Mesodermal cell (in vitro differentiated cells): ENCODE measurements around the gene CWF19L1.

Experiments
- H3K27ac ChIP-seq: 2 replicates; pipeline ENCODE4 v1.7.0; 2013; ENCODE audit warnings: mild to moderate bottlenecking, low read depth, low read length, moderate library complexity; ENCODE audit not compliant: severe bottlenecking
- H3K36me3 ChIP-seq: 2 replicates; pipeline ENCODE4 v1.7.1; 2013; ENCODE audit warnings: mild to moderate bottlenecking, low read length, moderate library complexity; ENCODE audit not compliant: control insufficient read depth, insufficient read depth
- H3K4me1 ChIP-seq: one replicate; pipeline ENCODE4 v1.7.1; 2013; ENCODE audit warnings: mild to moderate bottlenecking, low read length; ENCODE audit not compliant: insufficient read depth, control insufficient read depth, poor library complexity, severe bottlenecking
- H3K4me3 ChIP-seq: 2 replicates; pipeline ENCODE4 v1.7.0; 2013; ENCODE audit warnings: low read length, control low read depth, mild to moderate bottlenecking; ENCODE audit not compliant: insufficient read depth, poor library complexity, severe bottlenecking; ENCODE audit errors: extremely low read depth
- H3K9me3 ChIP-seq: 2 replicates; pipeline ENCODE4 v1.7.1; 2013; ENCODE audit warnings: mild to moderate bottlenecking, low read length, moderate library complexity; ENCODE audit not compliant: control insufficient read depth
- WGBS, 2 experiments: methylation state at CpG; one replicate each; pipeline ENCODE4 v1.1.5; 2013; ENCODE audit warnings: missing lambda C conversion rate in 2 of 2; ENCODE audit not compliant: insufficient coverage in 2 of 2; 5-methylcytosine and 5-hydroxymethylcytosine counted together

The CWF19L1 gene

GRCh38 chr10:100182908-100183307 is 84.5 kb downstream of the CWF19L1 start:
- H3K4me1 ChIP-seq, result no peaks in the 10 kb centered on the region

More at GRCh38 chr10:100182908-100183307, 84.5 kb downstream of the CWF19L1 start:
- Histone ChIP-seq H3K4me3 (no peak overlapping the region), H3K36me3 (peaks cover 47% of the 10 kb centered on the region), H3K27ac (no peak overlapping the region), H3K9me3 (no peaks in the 10 kb centered on the region)
- 83% methylated on average over 3 of the region's 3 CpGs; no CpG with 5 or more reads in 1 of the 2 experiments for WGBS, 2 experiments
